H9 (cell line): ENCODE measurements around the gene PHF20. TPM values are rescaled to one million over a fixed set of nuclear protein-coding genes. Genes with fewer than 3 reads are reported as not detected.

Experiments
- DNase-seq: peaks from one replicate; pipeline ENCODE4 v3.0.0-alpha.2; 2017
- H2AFZ ChIP-seq: one replicate; pipeline ENCODE4 v1.6.1; 2013; ENCODE audit warnings: mild to moderate bottlenecking, low read length, control low read depth, moderate library complexity
- H2AK5ac ChIP-seq: 2 replicates; pipeline ENCODE4 v1.6.1; 2013; ENCODE audit warnings: low read length, control low read depth, mixed read lengths; ENCODE audit not compliant: insufficient read length
- H2BK120ac ChIP-seq: one replicate; pipeline ENCODE4 v1.6.1; 2013; ENCODE audit warnings: low read depth, mild to moderate bottlenecking, low read length, control low read depth, inconsistent platforms; ENCODE audit not compliant: poor library complexity, severe bottlenecking
- H2BK12ac ChIP-seq: 2 replicates; pipeline ENCODE4 v1.6.1; 2013; ENCODE audit warnings: low read length, control low read depth, mixed read lengths, low read depth; ENCODE audit not compliant: insufficient read length
- H2BK15ac ChIP-seq: 2 replicates; pipeline ENCODE4 v1.6.1; 2013; ENCODE audit warnings: low read depth, low read length, control low read depth
- H2BK20ac ChIP-seq: one replicate; pipeline ENCODE4 v1.6.1; 2013; ENCODE audit warnings: low read depth, mild to moderate bottlenecking, low read length, control low read depth, inconsistent platforms; ENCODE audit not compliant: poor library complexity, severe bottlenecking
- H2BK5ac ChIP-seq: 2 replicates; pipeline ENCODE4 v1.6.1; 2013; ENCODE audit warnings: low read length, control low read depth, mixed read lengths; ENCODE audit not compliant: insufficient read length
- H3K14ac ChIP-seq: 2 replicates; pipeline ENCODE4 v1.6.1; 2013; ENCODE audit warnings: low read length, control low read depth; ENCODE audit not compliant: insufficient read depth
- H3K18ac ChIP-seq: 2 replicates; pipeline ENCODE4 v1.6.1; 2013; ENCODE audit warnings: low read depth, mild to moderate bottlenecking, mixed read lengths, low read length, control low read depth; ENCODE audit not compliant: insufficient read length
- H3K23ac ChIP-seq: 2 replicates; pipeline ENCODE4 v1.6.1; 2013; ENCODE audit warnings: low read length, control low read depth, mixed read lengths, low read depth; ENCODE audit not compliant: insufficient read length
- H3K23me2 ChIP-seq: 2 replicates; pipeline ENCODE4 v1.6.1; 2013; ENCODE audit warnings: low read depth, mild to moderate bottlenecking, mixed read lengths, low read length, control low read depth; ENCODE audit not compliant: insufficient read length, poor library complexity, severe bottlenecking
- H3K27ac ChIP-seq: 2 replicates; pipeline ENCODE4 v1.5.1; 2013; ENCODE audit warnings: low read length, control low read depth, mixed read lengths, low read depth; ENCODE audit not compliant: insufficient read length
- H3K27me3 ChIP-seq: 2 replicates; pipeline ENCODE4 v1.6.1; 2013; ENCODE audit warnings: low read length, control low read depth, inconsistent platforms; ENCODE audit not compliant: insufficient read depth
- H3K4ac ChIP-seq: 2 replicates; pipeline ENCODE4 v1.6.1; 2013; ENCODE audit warnings: low read depth, mild to moderate bottlenecking, control low read depth, inconsistent platforms, low read length, moderate library complexity
- H3K4me1 ChIP-seq: 2 replicates; pipeline ENCODE4 v1.6.1; 2013; ENCODE audit warnings: low read length, control low read depth, inconsistent platforms; ENCODE audit not compliant: insufficient read depth
- H3K4me2 ChIP-seq: 2 replicates; pipeline ENCODE4 v1.6.1; 2013; ENCODE audit warnings: low read length, control low read depth, mixed read lengths; ENCODE audit not compliant: insufficient read length, insufficient read depth
- H3K56ac ChIP-seq: 2 replicates; pipeline ENCODE4 v1.6.1; 2013; ENCODE audit warnings: low read depth, mild to moderate bottlenecking, mixed read lengths, low read length, control low read depth; ENCODE audit not compliant: insufficient read length
- H3K79me1 ChIP-seq: 2 replicates; pipeline ENCODE4 v1.6.1; 2013; ENCODE audit warnings: low read depth, mild to moderate bottlenecking, moderate library complexity, low read length, control low read depth, inconsistent platforms; ENCODE audit not compliant: insufficient read depth, poor library complexity, severe bottlenecking
- H3K79me2 ChIP-seq: 2 replicates; pipeline ENCODE4 v1.6.1; 2013; ENCODE audit warnings: low read length, control low read depth, inconsistent platforms; ENCODE audit not compliant: insufficient read depth
- H3K9ac ChIP-seq: 2 replicates; pipeline ENCODE4 v1.6.1; 2013; ENCODE audit warnings: low read length, control low read depth, mixed read lengths; ENCODE audit not compliant: insufficient read length; ENCODE audit errors: extremely low read depth
- H3K9me3 ChIP-seq: one replicate; pipeline ENCODE4 v1.6.1; 2013; ENCODE audit warnings: low read depth, low read length, inconsistent platforms; ENCODE audit not compliant: control insufficient read depth
- H3T11ph ChIP-seq: one replicate; pipeline ENCODE4 v1.6.1; 2013; ENCODE audit warnings: mild to moderate bottlenecking, low read length, control low read depth, inconsistent platforms
- H4K20me1 ChIP-seq: one replicate; pipeline ENCODE4 v1.6.1; 2013; ENCODE audit not compliant: control insufficient read depth, insufficient read length, insufficient read depth
- H4K5ac ChIP-seq: 2 replicates; pipeline ENCODE4 v1.6.1; 2013; ENCODE audit warnings: low read depth, mild to moderate bottlenecking, mixed read lengths, low read length, control low read depth; ENCODE audit not compliant: insufficient read length
- H4K8ac ChIP-seq: replicated peaks from 2 replicates; pipeline ENCODE4 v1.6.1; 2013; ENCODE audit warnings: low read length, control low read depth, mixed read lengths, low read depth; ENCODE audit not compliant: insufficient read length
- H4K91ac ChIP-seq: 2 replicates; pipeline ENCODE4 v1.6.1; 2013; ENCODE audit warnings: low read depth, mild to moderate bottlenecking, moderate library complexity, mixed read lengths, low read length, control low read depth; ENCODE audit not compliant: insufficient read length
- H3K27ac Mint-ChIP-seq, 3 experiments: 2 replicates in 2 of 3; 3 replicates in 1 of 3; pipeline ENCODE4 v1.8.0; 2020 to 2021; ENCODE audit warnings: mixed read lengths in 3 of 3, mild to moderate bottlenecking in 1 of 3, moderate library complexity in 1 of 3
- H3K27me3 Mint-ChIP-seq: 2 replicates; pipeline ENCODE4 v1.8.0; 2021; ENCODE audit warnings: low read depth, mild to moderate bottlenecking, moderate library complexity, mixed read lengths
- H3K36me3 Mint-ChIP-seq, 3 experiments: 2 replicates in 2 of 3; 3 replicates in 1 of 3; pipeline ENCODE4 v1.8.0; 2020 to 2021; ENCODE audit warnings: low read depth in 3 of 3, mixed read lengths in 3 of 3; ENCODE audit not compliant: insufficient read depth in 1 of 3
- H3K4me1 Mint-ChIP-seq, 2 experiments: 2 replicates each; pipeline ENCODE4 v1.8.0; 2020; ENCODE audit warnings: mixed read lengths in 2 of 2
- H3K4me3 Mint-ChIP-seq, 2 experiments: 2 replicates in 1 of 2; 3 replicates in 1 of 2; pipeline ENCODE4 v1.8.0; 2020 to 2021; ENCODE audit warnings: mild to moderate bottlenecking in 2 of 2, mixed read lengths in 2 of 2, moderate library complexity in 1 of 2
- H3K9me3 Mint-ChIP-seq, 2 experiments: 2 replicates in 1 of 2; 3 replicates in 1 of 2; pipeline ENCODE4 v1.8.0; 2020; ENCODE audit warnings: mild to moderate bottlenecking in 2 of 2, mixed read lengths in 2 of 2, moderate library complexity in 1 of 2
- WGBS: extraction: QIAGEN DNeasy Blood & Tissue Kit; methylation state at CpG from one replicate; pipeline ENCODE4 v1.1.7; 2013; ENCODE audit warnings: missing lambda C conversion rate, low lambda C conversion rate, mixed read lengths; ENCODE audit not compliant: insufficient read length; ENCODE audit errors: extremely low coverage; 5-methylcytosine and 5-hydroxymethylcytosine counted together
- total RNA-seq: library from RNA; stranded (reverse); gene quantifications from 2 replicates; pipeline ENCODE4 v1.2.1, GENCODE V29; 2021
- TF ChIP-seq, protein P1 (sequence below): fragments of 200-600 bp; sonication (generic); conservative IDR thresholded peaks from 3 replicates; pipeline ENCODE4 v1.8.0; 2021; ENCODE audit warnings: antibody characterized with exemption, mild to moderate bottlenecking

Gene PHF20
- total RNA-seq, 1 experiment from 2014 or later: 50.3 TPM

DNA sequence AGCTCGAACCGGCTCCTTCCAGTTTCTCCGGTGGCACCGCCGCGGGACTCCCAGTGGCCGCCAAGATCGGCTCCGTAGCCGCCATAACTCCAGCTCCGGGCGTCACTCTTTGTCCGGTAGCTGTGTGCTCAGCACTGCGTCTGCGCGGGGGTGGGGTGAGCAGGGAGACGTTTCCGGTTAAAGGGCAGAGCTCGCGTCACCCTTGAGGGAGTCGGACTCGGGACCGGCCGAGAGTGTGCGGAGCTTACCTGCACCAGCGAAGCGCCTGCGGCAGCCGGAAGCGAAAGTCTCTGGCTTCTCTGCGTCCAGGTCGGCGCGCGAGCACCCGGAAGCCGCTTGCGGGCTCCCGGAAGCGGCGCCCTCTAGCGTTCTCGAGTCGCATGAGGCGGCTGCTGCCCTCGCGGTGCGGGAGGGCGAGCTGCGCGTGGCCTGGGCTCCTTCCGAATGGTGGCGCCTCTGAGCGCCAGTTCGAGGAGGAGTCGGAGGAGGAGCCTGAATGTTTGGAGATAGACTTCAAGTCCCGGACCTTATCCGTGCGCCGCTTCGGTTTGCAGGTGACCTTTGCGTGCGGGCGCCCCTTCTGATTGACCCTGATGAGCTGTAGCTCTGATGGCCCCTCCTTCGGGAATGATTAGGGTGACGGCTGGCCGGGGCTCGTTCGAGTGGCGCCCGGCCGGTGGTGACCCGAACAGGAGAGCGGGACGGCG is 182.5 kb downstream of the PHF20 start, which contains the start of gene SCAND1:
Gene SCAND1, minus strand, starts transcription at position 303 of the 707 bp plus-strand sequence. Its CDS starts 218 bp downstream, at position 85.
- Histone ChIP-seq H4K20me1 (no peaks in the 10 kb centered on the region), H2AK5ac (no peak within 1 kb of the TSS), H3K14ac (peak within 1 kb of the TSS; percentile 94), H3K9me3 (no peaks in the 10 kb centered on the region), H3K4me2 (peak within 1 kb of the TSS; percentile 94), H3T11ph (no peak within 1 kb of the TSS), H3K4me1 (no peaks in the 10 kb centered on the region), H3K23me2 (peaks cover 12% of the 10 kb centered on the region), H4K91ac (peak within 1 kb of the TSS; percentile 50), H2BK20ac (no peak within 1 kb of the TSS), H3K79me1 (no peaks in the 10 kb centered on the region), H3K27ac (peak within 1 kb of the TSS; percentile 83), H2BK12ac (no peak within 1 kb of the TSS), H3K18ac (peak within 1 kb of the TSS; percentile 88), H2BK5ac (peak within 1 kb of the TSS; percentile 15), H2AFZ (peak within 1 kb of the TSS; percentile 7), H4K8ac (no peak within 1 kb of the TSS), H2BK120ac (no peak within 1 kb of the TSS), H3K9ac (peak within 1 kb of the TSS; percentile 93), H3K4ac (peak within 1 kb of the TSS; percentile 65), H3K23ac (no peak within 1 kb of the TSS), H4K5ac (peak within 1 kb of the TSS; percentile 33), H2BK15ac (no peak within 1 kb of the TSS), H3K27me3 (0 out of 2 replicates have a peak, but pooled peaks cover 1% of the 10 kb centered on the region), H3K56ac (no peak within 1 kb of the TSS), H3K79me2 (0 out of 2 replicates have a peak, but pooled peaks cover 2% of the 10 kb centered on the region)
- no peaks in the 10 kb centered on the region; the same call in 1 of the 2 replicates for H3K27me3 Mint-ChIP-seq
- peak within 1 kb of the TSS; percentile 98 to 99 (median 99) for H3K27ac Mint-ChIP-seq
- TF ChIP-seq, protein P1, sequence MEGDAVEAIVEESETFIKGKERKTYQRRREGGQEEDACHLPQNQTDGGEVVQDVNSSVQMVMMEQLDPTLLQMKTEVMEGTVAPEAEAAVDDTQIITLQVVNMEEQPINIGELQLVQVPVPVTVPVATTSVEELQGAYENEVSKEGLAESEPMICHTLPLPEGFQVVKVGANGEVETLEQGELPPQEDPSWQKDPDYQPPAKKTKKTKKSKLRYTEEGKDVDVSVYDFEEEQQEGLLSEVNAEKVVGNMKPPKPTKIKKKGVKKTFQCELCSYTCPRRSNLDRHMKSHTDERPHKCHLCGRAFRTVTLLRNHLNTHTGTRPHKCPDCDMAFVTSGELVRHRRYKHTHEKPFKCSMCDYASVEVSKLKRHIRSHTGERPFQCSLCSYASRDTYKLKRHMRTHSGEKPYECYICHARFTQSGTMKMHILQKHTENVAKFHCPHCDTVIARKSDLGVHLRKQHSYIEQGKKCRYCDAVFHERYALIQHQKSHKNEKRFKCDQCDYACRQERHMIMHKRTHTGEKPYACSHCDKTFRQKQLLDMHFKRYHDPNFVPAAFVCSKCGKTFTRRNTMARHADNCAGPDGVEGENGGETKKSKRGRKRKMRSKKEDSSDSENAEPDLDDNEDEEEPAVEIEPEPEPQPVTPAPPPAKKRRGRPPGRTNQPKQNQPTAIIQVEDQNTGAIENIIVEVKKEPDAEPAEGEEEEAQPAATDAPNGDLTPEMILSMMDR: peak; percentile 99
- no peaks in the 10 kb centered on the region; a peak in 1 of 7 replicates for H3K36me3 Mint-ChIP-seq
- peaks cover 9% of the 10 kb centered on the region in 2 experiments for H3K4me1 Mint-ChIP-seq
- H3K9me3 Mint-ChIP-seq: no peaks in the 10 kb centered on the region
- H3K4me3 Mint-ChIP-seq: peak within 1 kb of the TSS; percentile 90 to 98
- DNase-seq: peak; percentile 98
- no CpG with 5 or more reads among the region's 76 CpGs for WGBS
